ENCODE measurements around the gene TPM1. TPM values are rescaled to one million over a fixed set of nuclear protein-coding genes. Genes with fewer than 3 reads are reported as not detected.
A peak's percentile ranks its signal among the peaks of the same experiment; 100 is the strongest.

The TPM1 gene
- total and polyA plus RNA-seq, 2 donors = 22.9 to 145 TPM

- no peaks in the 10 kb centered on the region for H3K4me1 ChIP-seq (ENCODE audit: control insufficient read depth in 2 of 2, insufficient read depth in 2 of 2, low read length in 2 of 2)
- 87% methylated on average over 11 of the region's 11 CpGs for WGBS
- H3K4me3 ChIP-seq (ENCODE audit: low read length in 2 of 2) = no peak overlapping the region
- no peak for DNase-seq (ENCODE audit: low read depth in 6 of 9, low spot score in 9 of 9)
- H3K9me3 ChIP-seq (ENCODE audit: control insufficient read depth in 2 of 2, insufficient read depth in 1 of 2, low read length in 1 of 2) = no peaks in the 10 kb centered on the region
- H3K27ac ChIP-seq (ENCODE audit: low read depth in 1 of 2, low read length in 1 of 2) = no peak overlapping the region
- no peaks in the 10 kb centered on the region for H3K27me3 ChIP-seq (ENCODE audit: control insufficient read depth in 2 of 2, insufficient read depth in 1 of 2, low read length in 1 of 2)
- H3K36me3 ChIP-seq (ENCODE audit: control insufficient read depth in 2 of 2, insufficient read depth in 2 of 2, low read length in 1 of 2) = no peaks in the 10 kb centered on the region
Observed at GRCh38 chr15:63013052-63013808, 29.3 kb upstream of the TPM1 start.

- H3K27ac ChIP-seq (ENCODE audit: low read depth in 1 of 2, low read length in 1 of 2) = no peak overlapping the region
Observed at GRCh38 chr15:63014578-63014977, 28.0 kb upstream of the TPM1 start.

GRCh38 chr15:63015618-63016017 is 26.9 kb upstream of the TPM1 start:
- no peak overlapping the region for H3K4me3 ChIP-seq (ENCODE audit: low read length in 2 of 2)
- H3K36me3 ChIP-seq (ENCODE audit: control insufficient read depth in 2 of 2, insufficient read depth in 2 of 2, low read length in 1 of 2) = no peaks in the 10 kb centered on the region
- H3K4me1 ChIP-seq (ENCODE audit: control insufficient read depth in 2 of 2, insufficient read depth in 2 of 2, low read length in 2 of 2) = no peaks in the 10 kb centered on the region
- no peaks in the 10 kb centered on the region for H3K27me3 ChIP-seq (ENCODE audit: control insufficient read depth in 2 of 2, insufficient read depth in 1 of 2, low read length in 1 of 2)
- WGBS = 84% methylated on average over 1 of the region's 1 CpG
- no peak overlapping the region for H3K27ac ChIP-seq (ENCODE audit: low read depth in 1 of 2, low read length in 1 of 2)
- H3K9me3 ChIP-seq (ENCODE audit: control insufficient read depth in 2 of 2, insufficient read depth in 1 of 2, low read length in 1 of 2) = no peaks in the 10 kb centered on the region
- no peak for DNase-seq (ENCODE audit: low read depth in 6 of 9, low spot score in 9 of 9)

More at GRCh38 chr15:63014578-63014977, 28.0 kb upstream of the TPM1 start:
- Histone ChIP-seq H3K27me3 (ENCODE audit: control insufficient read depth in 2 of 2, insufficient read depth in 1 of 2, low read length in 1 of 2) (no peaks in the 10 kb centered on the region), H3K9me3 (ENCODE audit: control insufficient read depth in 2 of 2, insufficient read depth in 1 of 2, low read length in 1 of 2) (no peaks in the 10 kb centered on the region), H3K4me1 (ENCODE audit: control insufficient read depth in 2 of 2, insufficient read depth in 2 of 2, low read length in 2 of 2) (no peaks in the 10 kb centered on the region), H3K36me3 (ENCODE audit: control insufficient read depth in 2 of 2, insufficient read depth in 2 of 2, low read length in 1 of 2) (no peaks in the 10 kb centered on the region), H3K4me3 (ENCODE audit: low read length in 2 of 2) (no peak overlapping the region)
- 89% methylated on average over 4 of the region's 4 CpGs for WGBS
- no peak for DNase-seq (ENCODE audit: low read depth in 6 of 9, low spot score in 9 of 9)

GRCh38 chr15:63016234-63016633 is 26.3 kb upstream of the TPM1 start:
- Histone ChIP-seq H3K36me3 (ENCODE audit: control insufficient read depth in 2 of 2, insufficient read depth in 2 of 2, low read length in 1 of 2) (no peaks in the 10 kb centered on the region), H3K4me1 (ENCODE audit: control insufficient read depth in 2 of 2, insufficient read depth in 2 of 2, low read length in 2 of 2) (no peaks in the 10 kb centered on the region), H3K27me3 (ENCODE audit: control insufficient read depth in 2 of 2, insufficient read depth in 1 of 2, low read length in 1 of 2) (no peaks in the 10 kb centered on the region), H3K27ac (ENCODE audit: low read depth in 1 of 2, low read length in 1 of 2) (no peak overlapping the region), H3K9me3 (ENCODE audit: control insufficient read depth in 2 of 2, insufficient read depth in 1 of 2, low read length in 1 of 2) (no peaks in the 10 kb centered on the region), H3K4me3 (ENCODE audit: low read length in 2 of 2) (no peak overlapping the region)
- over 99% methylated on average over 2 of the region's 2 CpGs for WGBS
- DNase-seq (ENCODE audit: low read depth in 6 of 9, low spot score in 9 of 9) = no peak

GRCh38 chr15:63018639-63019038 is 23.9 kb upstream of the TPM1 start:
- no peak for DNase-seq (ENCODE audit: low read depth in 6 of 9, low spot score in 9 of 9)
- Histone ChIP-seq H3K36me3 (ENCODE audit: control insufficient read depth in 2 of 2, insufficient read depth in 2 of 2, low read length in 1 of 2) (no peaks in the 10 kb centered on the region), H3K27me3 (ENCODE audit: control insufficient read depth in 2 of 2, insufficient read depth in 1 of 2, low read length in 1 of 2) (peaks cover 0 to under 1% of the 10 kb centered on the region in 2 donors), H3K4me3 (ENCODE audit: low read length in 2 of 2) (no peak overlapping the region), H3K27ac (ENCODE audit: low read depth in 1 of 2, low read length in 1 of 2) (no peak overlapping the region), H3K9me3 (ENCODE audit: control insufficient read depth in 2 of 2, insufficient read depth in 1 of 2, low read length in 1 of 2) (no peaks in the 10 kb centered on the region), H3K4me1 (ENCODE audit: control insufficient read depth in 2 of 2, insufficient read depth in 2 of 2, low read length in 2 of 2) (no peaks in the 10 kb centered on the region)
- WGBS = 97% methylated on average over 1 of the region's 1 CpG

GRCh38 chr15:63019511-63020109 is 22.9 kb upstream of the TPM1 start:
- no peaks in the 10 kb centered on the region for H3K36me3 ChIP-seq (ENCODE audit: control insufficient read depth in 2 of 2, insufficient read depth in 2 of 2, low read length in 1 of 2)
- H3K27me3 ChIP-seq (ENCODE audit: control insufficient read depth in 2 of 2, insufficient read depth in 1 of 2, low read length in 1 of 2) = peaks cover 0 to 4% of the 10 kb centered on the region in 2 donors
- H3K4me3 ChIP-seq (ENCODE audit: low read length in 2 of 2) = no peak overlapping the region
- 83% methylated on average over 9 of the region's 9 CpGs for WGBS
- peak in 4 of 9 donors; percentile 2 to 18 (median 13) for DNase-seq (ENCODE audit: low read depth in 6 of 9, low spot score in 9 of 9)
- H3K27ac ChIP-seq (ENCODE audit: low read depth in 1 of 2, low read length in 1 of 2) = peak overlapping the region in 1 of 2 donors; percentile 37
- H3K9me3 ChIP-seq (ENCODE audit: control insufficient read depth in 2 of 2, insufficient read depth in 1 of 2, low read length in 1 of 2) = no peaks in the 10 kb centered on the region
- no peaks in the 10 kb centered on the region for H3K4me1 ChIP-seq (ENCODE audit: control insufficient read depth in 2 of 2, insufficient read depth in 2 of 2, low read length in 2 of 2)

GRCh38 chr15:63020128-63020527 is 22.4 kb upstream of the TPM1 start:
- Histone ChIP-seq H3K27ac (ENCODE audit: low read depth in 1 of 2, low read length in 1 of 2) (peak overlapping the region in 1 of 2 donors; percentile 43), H3K36me3 (ENCODE audit: control insufficient read depth in 2 of 2, insufficient read depth in 2 of 2, low read length in 1 of 2) (no peaks in the 10 kb centered on the region), H3K27me3 (ENCODE audit: control insufficient read depth in 2 of 2, insufficient read depth in 1 of 2, low read length in 1 of 2) (peaks cover 0 to 4% of the 10 kb centered on the region in 2 donors), H3K4me1 (ENCODE audit: control insufficient read depth in 2 of 2, insufficient read depth in 2 of 2, low read length in 2 of 2) (no peaks in the 10 kb centered on the region), H3K4me3 (ENCODE audit: low read length in 2 of 2) (no peak overlapping the region), H3K9me3 (ENCODE audit: control insufficient read depth in 2 of 2, insufficient read depth in 1 of 2, low read length in 1 of 2) (no peaks in the 10 kb centered on the region)
- 91% methylated on average over 3 of the region's 3 CpGs for WGBS
- DNase-seq (ENCODE audit: low read depth in 6 of 9, low spot score in 9 of 9) = no peak

GRCh38 chr15:63020759-63021430 is 21.7 kb upstream of the TPM1 start:
- Histone ChIP-seq H3K9me3 (ENCODE audit: control insufficient read depth in 2 of 2, insufficient read depth in 1 of 2, low read length in 1 of 2) (no peaks in the 10 kb centered on the region), H3K4me1 (ENCODE audit: control insufficient read depth in 2 of 2, insufficient read depth in 2 of 2, low read length in 2 of 2) (no peaks in the 10 kb centered on the region), H3K27me3 (ENCODE audit: control insufficient read depth in 2 of 2, insufficient read depth in 1 of 2, low read length in 1 of 2) (peaks cover 0 to 4% of the 10 kb centered on the region in 2 donors), H3K36me3 (ENCODE audit: control insufficient read depth in 2 of 2, insufficient read depth in 2 of 2, low read length in 1 of 2) (no peaks in the 10 kb centered on the region), H3K4me3 (ENCODE audit: low read length in 2 of 2) (no peak overlapping the region), H3K27ac (ENCODE audit: low read depth in 1 of 2, low read length in 1 of 2) (no peak overlapping the region)
- WGBS = 95% methylated on average over 7 of the region's 7 CpGs
- DNase-seq (ENCODE audit: low read depth in 6 of 9, low spot score in 9 of 9) = no peak

- Histone ChIP-seq H3K9me3 (ENCODE audit: control insufficient read depth in 2 of 2, insufficient read depth in 1 of 2, low read length in 1 of 2) (no peaks in the 10 kb centered on the region), H3K27ac (ENCODE audit: low read depth in 1 of 2, low read length in 1 of 2) (no peak overlapping the region), H3K4me3 (ENCODE audit: low read length in 2 of 2) (no peak overlapping the region), H3K4me1 (ENCODE audit: control insufficient read depth in 2 of 2, insufficient read depth in 2 of 2, low read length in 2 of 2) (no peaks in the 10 kb centered on the region), H3K36me3 (ENCODE audit: control insufficient read depth in 2 of 2, insufficient read depth in 2 of 2, low read length in 1 of 2) (no peaks in the 10 kb centered on the region), H3K27me3 (ENCODE audit: control insufficient read depth in 2 of 2, insufficient read depth in 1 of 2, low read length in 1 of 2) (peaks cover 0 to 4% of the 10 kb centered on the region in 2 donors)
- WGBS = 94% methylated on average over 2 of the region's 2 CpGs
- no peak for DNase-seq (ENCODE audit: low read depth in 6 of 9, low spot score in 9 of 9)
Observed at GRCh38 chr15:63022181-63022580, 20.4 kb upstream of the TPM1 start.
